DMS114 treated with DMSO at 0.1 percent for 48 hours (cell line): ENCODE results near the gene MYH9.

ENCODE experiments used
- DNase-seq: peaks from one replicate; lab custom pipeline; 2025; ENCODE audit not compliant: unreplicated experiment; lab: John Stamatoyannopoulos, UW

The MYH9 gene

DNA sequence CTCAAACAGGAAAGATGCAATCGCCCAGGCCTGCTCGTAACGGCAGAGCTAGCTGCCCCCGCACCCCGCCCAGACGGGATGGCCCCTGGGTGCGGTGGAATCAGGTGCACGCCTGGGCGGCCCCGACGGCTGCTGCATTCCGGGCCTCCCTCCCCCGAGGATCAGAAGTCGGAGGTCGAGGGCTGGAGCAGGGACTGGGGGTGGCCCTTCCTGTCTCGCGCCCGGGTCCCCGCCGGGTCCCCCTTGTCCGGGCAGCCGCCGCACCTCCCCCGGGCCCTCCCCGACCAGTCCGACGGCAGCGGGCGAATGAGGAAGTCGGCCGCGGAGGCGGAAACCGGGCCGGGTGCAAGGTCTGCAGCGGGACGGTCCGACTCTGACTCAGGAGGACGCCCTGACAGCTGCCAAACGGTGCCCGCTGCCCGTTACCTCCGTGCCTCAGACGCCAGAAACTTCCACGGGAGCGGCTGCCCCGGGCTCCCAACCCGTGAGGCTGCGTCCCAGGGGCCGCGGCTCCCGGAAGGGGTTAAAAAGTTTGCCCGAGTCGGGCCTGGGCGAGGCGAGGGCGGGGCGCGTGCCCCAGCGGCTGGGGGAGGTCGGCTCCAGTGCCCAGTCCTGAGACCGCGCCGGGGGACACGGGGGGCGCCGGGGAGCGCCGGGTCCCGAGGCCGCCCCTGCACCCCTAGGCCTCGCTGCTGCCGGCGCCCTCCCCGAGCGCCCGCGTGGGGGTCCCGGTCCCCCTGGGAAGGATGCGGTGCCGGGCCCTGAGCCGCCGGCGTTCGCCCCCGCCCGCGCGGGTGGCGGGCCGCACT lies 663 bp downstream of the MYH9 start:
- no peak for DNase-seq

DNA sequence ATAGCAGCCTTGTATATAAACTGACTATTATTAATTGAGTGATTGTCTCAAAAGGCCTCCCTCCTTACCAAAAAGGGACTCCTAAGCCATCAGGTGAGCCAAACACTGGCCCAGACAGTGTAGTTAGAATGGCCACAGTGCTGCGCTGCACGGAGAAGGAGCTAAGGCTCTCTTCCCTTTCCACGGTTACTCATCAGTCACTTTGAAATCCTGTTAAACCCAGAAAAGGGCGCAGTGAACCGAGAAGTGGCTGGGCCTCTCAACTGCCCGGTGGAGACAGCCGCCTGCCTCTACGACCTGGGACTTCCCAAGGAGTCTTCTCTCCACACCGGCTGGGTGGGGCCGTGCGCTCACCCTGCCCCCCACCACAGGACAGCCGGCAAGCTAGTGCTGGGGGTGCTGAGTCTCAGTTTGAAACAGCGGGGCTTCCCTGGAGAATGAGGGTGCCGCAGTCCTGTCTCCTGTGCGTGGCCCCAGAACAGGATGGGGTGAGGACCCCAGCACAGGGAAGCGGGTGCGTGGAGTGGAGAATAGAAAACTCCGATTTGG lies 1.3 kb downstream of the MYH9 start:
- no peak for DNase-seq

DNA sequence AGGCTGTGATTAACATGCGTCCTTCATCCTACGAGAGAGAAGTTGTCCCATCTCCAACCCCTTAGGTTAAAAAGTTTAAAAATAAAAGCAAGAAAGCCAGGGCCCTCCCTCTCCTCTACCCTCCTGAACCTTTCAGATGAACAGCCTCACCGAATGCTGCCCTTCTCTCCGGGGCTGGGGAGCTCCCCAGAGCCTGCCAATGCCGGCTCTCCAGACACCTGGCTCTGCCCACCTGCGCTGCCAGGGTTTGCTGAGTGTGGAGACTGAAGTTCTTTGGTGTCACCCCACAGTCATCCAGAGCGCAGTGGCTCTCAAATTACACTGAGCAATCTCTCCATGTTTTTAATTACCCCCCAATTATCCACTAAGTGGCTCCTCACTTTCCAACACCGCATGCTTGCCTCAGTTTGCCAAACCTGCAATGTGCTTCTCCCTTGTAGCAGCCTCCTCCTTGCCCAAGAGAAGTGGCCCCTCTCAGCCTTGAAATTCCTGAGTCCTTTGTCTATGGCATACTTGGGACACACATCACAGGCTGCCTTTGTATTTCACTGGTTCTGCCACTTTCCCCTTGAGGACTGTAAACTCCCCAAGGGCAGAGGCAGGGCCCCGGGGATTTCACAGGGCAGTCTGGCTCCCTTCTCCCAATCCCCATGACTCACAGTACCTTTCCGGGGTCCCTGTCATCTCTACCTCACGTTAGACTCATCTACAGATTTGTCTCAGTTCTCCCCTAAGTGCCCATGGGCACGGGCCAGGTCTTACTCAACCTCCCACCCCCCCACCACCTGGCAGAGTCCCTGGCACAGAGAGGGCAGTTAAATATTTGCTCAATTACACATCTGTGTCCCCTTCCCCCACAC lies 2.0 kb downstream of the MYH9 start:
- DNase-seq = no peak

DNA sequence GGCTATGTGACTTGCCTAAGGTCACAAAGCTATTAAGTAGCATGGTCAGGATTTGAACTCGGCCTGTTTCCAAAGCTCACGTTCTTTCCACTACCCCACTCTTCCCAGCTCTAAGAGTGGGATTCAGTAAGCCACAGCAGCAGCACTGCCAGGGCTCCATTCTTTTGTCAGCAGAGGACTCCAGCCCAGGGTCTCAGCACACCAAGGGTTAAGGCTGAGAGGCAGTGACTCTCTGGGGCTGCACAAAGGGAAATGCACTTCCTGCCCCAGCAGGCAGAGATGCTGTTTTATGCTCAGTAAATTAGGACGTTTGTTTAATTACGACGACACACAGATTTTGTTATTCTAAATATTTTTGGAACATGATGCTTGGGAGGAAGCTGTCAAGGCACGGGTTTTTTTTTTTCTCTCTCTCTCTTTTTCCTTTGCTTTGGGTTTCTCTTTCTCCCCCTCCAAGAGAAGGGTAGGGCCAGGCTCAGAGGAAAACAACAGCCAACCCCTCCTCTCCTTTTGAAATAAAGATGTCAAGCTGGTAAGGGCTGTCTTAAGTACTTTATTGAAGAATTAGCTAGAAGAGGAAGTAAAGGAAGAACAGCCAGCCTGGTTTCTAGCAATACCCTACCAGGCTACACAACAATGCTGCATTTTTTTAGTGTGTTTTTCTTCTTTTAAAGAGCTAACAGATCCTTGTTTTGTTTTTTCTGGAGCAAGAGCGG lies 2.8 kb downstream of the MYH9 start:
- peak; percentile 21 for DNase-seq

DNA sequence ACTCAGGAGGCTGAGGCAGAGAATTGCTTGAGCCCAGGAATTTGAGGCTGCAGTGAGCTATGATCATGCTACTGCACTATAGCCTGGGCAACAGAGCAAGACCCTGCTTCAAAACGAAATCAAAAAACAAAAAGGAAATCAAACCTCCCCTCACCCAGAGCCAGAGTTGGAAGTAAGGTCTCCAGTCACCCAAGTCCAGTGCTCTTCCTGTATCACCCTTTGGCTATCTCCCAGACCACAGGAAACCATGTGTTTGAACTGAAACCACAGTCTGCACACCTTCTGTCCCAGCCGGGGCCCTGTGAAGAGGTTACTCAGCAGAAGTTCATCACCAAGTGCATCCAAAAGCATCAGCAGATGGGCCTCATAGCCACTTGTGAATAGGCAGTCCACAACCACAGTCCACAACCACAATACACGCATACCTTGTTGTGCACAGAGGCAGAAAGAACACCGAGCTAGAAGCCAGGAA lies 4.6 kb downstream of the MYH9 start:
- no peak for DNase-seq

DNA sequence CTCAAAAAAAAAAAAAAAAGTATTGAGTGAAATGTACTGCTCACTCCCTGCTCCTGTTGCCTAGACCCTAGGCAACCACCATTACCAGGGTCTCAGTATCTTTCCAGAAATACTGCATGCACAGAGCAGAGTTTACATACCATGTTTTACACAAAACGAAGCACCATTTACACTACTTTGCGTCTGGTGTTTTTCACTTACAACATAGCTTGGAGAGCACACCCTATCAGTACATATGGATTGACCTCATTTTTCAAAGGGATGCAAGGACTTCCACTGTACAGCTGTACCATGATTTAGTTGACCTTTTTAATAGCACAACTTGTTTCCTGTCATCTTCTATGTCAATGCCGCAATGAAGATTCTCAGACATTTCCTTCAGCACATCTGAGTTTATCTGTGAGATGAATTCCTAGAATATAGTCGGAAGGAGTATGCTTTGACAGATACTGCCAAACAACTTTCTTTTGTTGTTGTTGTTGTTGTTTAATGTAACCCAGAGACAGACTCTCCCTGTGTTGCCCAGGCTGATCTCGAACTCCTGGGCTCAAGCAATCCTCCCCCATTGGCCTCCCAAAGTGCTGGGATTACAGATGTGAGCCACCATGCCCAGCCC lies 6.1 kb downstream of the MYH9 start:
- DNase-seq = no peak

DNA sequence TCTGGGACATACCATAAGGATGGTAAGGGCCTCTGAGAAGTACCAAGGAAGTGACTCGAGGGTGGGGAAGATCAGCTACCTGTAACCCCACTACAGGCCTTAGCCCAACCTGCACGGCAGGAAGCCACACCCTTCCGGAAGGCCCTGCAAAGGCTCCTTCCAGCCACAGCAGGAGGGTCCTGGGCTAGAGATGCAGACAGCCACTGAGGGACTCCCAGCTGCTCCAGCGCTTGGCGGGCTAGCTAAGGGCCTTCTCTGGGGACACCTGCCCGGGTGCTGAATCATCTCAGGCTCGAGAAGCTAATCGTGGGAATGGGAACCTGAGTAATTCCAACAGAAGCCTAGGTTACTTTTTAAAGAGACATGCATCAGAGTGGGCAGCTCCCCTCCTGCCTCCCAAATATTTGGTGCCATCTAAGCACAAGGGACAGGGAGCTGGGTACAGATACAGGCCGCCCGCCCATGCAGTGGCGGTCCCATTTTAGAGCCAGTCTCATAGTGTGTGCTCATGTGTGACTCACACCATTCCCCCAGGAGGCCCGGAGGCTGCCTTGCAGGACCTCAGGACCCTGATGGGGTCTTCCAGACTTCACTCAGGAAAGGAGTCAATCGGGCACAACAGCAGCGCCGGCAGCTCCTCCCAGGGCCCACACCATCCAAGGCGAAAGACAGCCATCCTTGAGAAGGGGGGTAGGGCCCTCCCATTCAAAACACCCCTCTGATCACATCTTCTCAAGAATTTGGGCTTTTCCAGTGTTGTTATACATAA lies 8.0 kb downstream of the MYH9 start:
- no peak for DNase-seq

DNA sequence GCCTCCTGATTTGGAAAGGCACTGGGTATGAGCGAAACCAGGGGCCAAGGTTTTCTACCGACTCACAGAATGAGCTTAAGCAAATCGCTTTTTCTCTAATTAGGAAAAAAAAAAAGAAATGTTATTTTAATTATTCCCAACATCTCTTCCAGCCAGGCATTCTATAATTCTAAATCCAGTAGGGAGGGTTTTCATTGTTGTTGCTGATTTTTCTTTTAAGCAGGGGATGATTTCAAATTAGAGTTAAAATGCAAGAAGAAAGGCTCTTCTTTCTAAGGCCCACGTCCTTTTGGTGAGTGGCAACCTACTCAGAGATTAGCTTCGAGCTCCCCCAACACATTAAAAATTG lies 8.9 kb downstream of the MYH9 start:
- DNase-seq = no peak

DNA sequence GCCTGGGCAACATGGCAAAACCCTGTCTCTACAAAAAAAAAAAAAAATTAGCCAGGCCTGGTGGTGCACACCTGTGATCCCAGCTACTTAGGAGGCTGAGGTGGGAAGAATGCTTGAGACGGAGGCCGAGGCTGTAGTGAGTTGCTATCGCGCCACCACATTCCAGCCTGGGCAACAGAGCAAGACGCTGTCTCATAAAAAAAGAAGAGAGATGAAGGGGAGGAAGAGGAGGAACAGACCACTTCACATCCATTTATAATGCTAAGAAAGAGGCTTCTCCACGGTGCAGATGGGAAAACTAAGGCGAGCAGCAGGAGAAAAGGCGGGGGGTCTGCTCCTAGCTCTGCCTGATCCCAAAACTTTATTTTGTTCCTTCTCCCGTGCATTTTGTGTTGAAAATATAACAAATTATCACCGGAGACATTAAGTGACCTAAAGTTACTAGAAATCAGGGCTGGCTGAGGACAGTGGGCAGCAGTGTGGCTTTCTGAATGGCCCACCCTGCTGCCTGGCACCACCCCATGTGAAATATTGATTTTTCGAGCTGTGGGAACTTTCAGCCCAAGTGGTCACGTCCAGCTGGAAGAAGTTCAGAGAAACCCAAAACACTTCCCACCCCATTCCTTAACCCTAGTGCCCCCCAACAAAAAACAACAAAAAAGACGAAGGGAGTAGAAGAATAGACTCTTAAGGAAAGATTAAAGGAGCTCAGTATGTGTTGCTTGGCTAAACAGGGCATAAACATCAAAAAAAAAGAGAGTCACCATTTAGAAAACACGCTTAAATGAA lies 9.5 kb downstream of the MYH9 start:
- DNase-seq = no peak

DNA sequence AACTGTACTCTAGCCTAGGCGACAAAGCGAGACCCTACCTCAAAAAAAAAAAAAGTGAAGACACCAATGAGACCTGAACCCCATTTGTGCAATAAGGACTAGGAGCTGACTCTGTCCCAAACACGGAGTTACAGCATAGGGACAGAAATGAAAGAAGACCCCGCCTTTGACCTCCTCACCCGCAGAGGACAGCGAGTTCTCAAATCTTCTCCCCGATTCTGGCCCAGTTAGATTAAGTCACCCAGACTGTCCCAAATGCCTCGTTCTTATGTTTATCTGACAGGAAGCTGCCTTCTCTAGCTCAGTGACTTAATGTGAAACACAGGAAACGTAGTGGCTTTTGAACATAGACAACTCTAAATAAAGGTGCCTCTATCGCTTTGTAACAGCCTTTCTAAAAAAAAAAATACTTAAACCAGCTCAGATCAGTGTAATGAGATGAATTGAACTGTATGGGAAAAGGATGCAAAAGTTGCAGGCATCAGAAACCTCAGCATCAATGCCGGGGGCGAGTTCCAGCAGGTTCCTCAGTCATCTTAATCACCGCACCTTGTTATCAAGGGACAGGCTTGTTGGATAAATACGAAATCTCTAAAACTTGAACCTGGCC lies 10.6 kb downstream of the MYH9 start:
- no peak for DNase-seq

DNA sequence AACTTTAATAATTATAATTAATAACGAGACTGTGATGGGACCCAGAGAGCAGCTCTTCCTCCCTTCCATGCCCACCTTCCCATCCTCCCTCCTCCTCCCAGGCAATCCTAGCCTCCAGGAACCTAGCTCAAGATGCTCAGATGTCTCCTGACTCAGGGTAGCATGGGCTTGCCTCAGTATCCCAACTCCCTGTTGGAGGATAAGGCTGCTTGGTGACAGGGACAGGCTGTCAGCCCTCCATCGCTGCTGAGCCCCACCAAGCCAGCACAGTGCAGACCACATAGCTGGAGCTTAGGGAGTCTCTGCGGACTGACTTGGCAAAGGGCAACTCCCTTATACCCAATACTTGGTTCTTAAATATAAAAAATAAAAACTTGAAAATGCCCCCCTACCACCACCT lies 11.5 kb downstream of the MYH9 start:
- DNase-seq = no peak

DNA sequence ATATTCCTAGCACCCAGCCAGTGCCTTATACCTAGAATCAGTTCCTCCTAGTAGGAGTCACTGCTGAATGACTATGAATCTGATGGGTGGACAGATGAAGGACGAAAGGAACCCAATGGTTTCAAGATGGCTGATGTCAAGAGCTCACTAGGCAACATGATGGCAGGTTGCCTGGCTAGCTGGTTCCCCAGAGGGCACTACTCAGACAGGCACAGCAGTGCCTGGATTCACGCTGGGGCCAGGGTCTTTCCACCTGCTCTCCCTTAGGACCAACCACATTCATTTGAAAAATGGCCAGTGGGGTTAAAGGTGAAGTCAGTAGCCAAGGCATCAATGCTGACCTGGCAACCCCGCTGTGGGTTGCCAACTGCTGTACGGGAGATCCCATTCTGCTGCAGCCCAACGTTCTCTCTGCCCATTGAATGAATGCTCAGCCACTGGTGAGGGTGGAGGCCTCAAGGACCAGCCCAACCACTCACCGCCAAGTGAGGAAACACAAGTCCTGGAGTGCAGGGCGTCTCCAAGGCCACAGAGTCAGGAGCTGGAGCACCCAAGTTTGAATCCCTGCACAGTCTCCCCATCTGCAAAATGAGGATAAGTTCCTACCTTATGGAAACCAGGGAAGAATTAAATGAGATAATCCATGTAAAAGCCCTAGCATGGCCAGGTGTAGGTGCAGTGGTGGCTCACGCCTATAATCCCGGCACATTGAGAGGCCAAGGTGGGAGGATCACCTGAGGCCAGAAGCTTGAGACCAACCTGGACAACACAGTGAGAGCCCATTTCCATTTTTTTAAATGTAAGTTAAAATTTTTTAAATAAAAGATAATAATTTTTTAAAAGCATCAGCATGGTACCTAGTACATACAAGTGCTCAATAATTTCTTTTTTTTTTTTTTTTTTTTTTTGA lies 12.4 kb downstream of the MYH9 start:
- DNase-seq = no peak

DNA sequence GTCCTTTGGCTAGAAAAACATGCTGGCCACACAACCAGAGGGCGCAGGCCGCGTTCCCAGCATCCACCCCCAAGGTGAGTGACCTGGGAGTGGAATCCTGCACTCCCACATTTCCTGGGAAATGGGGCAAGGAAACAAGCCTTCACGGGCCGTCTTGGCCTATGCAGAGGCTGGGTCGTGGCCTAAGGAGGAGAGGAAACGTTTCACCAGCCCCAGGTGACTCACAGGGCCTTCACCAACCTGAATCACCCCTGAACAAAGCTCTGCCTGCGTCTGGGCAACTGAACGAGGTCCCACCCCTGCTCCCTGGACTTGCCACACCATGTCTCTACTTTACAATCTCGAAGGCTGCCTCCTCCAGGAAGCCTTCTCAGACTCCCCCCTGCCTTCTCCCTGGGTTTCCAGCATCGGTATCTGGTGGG lies 13.2 kb downstream of the MYH9 start:
- no peak for DNase-seq

DNA sequence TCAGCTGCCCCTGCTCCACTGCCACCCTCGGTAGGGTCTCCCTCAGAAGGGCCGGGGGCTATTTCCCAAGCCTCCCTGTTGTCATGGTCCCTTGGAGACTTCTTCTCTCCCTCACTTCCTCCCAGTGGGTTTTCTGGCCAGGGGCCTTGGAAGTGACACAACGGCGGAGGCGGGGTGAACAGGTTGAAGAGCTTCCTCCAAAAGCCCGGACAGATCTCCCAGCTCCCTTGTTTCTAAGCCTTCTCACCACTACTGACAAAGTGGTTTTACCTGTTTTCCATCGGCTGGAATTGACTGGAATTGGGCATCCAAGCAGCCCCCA lies 14.5 kb downstream of the MYH9 start:
- no peak for DNase-seq

DNA sequence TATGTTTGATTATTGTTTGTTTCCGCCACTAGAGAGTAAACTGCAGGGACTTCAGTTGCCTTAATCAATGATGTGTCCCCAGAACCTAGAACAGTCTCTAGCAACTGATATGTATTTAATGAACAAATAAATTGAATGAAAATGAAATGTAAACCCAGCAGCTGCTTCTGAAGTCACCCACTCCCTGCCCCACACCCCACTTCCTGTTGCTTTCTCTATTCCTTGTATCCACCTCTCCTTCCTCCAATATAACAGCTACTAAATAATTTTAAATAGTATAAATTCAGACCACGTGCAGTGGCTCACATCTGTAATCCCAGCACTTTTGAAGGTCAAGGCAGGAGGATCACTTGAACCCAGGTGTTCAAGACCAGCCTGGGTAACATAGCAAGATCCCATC lies 15.8 kb downstream of the MYH9 start:
- DNase-seq = no peak

DNA sequence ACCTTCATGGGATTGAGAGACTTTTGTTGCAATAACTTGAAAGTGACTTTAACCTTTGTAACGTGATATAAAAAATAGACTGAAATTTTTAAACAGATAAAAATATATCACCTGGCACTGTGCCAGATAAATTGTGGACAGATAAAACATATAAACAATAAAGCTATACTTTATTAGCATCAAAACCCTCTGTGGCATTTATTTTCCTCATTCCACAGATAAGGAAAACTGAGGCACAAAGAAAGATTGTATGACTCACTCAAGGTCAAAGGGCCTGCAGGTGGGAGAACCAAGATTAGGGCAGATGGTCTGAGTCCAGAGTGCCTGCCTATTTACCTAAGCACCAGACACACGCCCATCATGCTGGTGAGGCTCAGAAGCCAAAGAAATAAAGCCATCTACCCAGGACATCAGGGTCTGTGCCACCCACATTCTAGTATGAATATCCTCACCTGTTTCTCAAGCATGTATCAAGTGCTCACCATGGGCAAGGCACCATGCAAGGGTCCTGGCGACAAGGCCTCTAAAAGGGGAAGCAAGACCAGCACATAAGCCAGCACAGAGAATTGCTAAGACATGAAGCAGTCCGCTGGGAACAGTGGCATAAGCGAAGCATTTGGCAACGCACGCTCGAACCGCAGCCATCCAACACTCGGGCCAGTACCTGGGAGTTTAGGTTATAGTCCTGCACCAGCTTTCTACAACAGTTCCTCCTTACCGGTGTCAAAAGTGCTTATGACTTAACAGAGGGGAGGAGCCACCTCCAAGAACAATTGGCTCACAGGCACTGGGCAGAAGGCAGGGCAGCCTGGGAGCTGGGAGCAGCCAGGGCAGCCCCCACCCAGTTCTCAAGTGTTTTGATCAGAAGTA lies 17.6 kb downstream of the MYH9 start:
- DNase-seq = no peak
